CD4-positive, alpha-beta memory T cell (primary cell): ENCODE data around the gene CHN1. TPM values are rescaled to one million over a fixed set of nuclear protein-coding genes. Genes with fewer than 3 reads are reported as not detected.

Source experiments
- CTCF ChIA-PET: fragments of 350-600 bp; sonication (Branson Sonifier 250); formaldehyde crosslinking; loops from one replicate; lab custom pipeline; 2021; ENCODE audit warnings: inconsistent platforms; ENCODE audit not compliant: partially characterized antibody; lab: Charles Lee
- POLR2A ChIA-PET: fragments of 350-600 bp; sonication (Branson Sonifier 250); formaldehyde crosslinking; loops from one replicate; lab custom pipeline; 2021; ENCODE audit not compliant: partially characterized antibody; lab: Charles Lee
- DNase-seq, 5 donors: peaks; one replicate each; pipeline versions ENCODE4 v3.0.0 to v3.0.0-alpha.2; 2020 to 2022; ENCODE audit warnings: mixed read lengths in 1 of 5
- H3K27ac ChIP-seq: one replicate; pipeline ENCODE4 v1.7.0; 2013; ENCODE audit warnings: low read depth, low read length
- H3K27me3 ChIP-seq: 2 replicates; pipeline ENCODE4 v1.7.0; 2013; ENCODE audit warnings: mild to moderate bottlenecking, low read length, moderate library complexity; ENCODE audit not compliant: insufficient read depth
- H3K36me3 ChIP-seq: 2 replicates; pipeline ENCODE4 v1.7.0; 2013; ENCODE audit warnings: mild to moderate bottlenecking, low read length, moderate library complexity; ENCODE audit not compliant: insufficient read depth
- H3K4me1 ChIP-seq: 2 replicates; pipeline ENCODE4 v1.7.0; 2013; ENCODE audit warnings: mild to moderate bottlenecking, low read length, moderate library complexity; ENCODE audit not compliant: insufficient read depth
- H3K4me3 ChIP-seq, 2 donors: one replicate each; pipeline ENCODE4 v1.7.0; 2013; ENCODE audit warnings: low read length in 2 of 2, mild to moderate bottlenecking in 1 of 2
- H3K9me3 ChIP-seq, 2 donors: one replicate each; pipeline ENCODE4 v1.7.0; 2013; ENCODE audit warnings: low read length in 2 of 2, control low read depth in 1 of 2; ENCODE audit not compliant: control insufficient read depth in 1 of 2
- H3K27ac Mint-ChIP-seq, 7 donors: one replicate each; pipeline ENCODE4 v1.8.0; 2020 to 2021; ENCODE audit warnings: mixed read lengths in 7 of 7, mild to moderate bottlenecking in 6 of 7, inconsistent platforms in 3 of 7, moderate library complexity in 3 of 7
- H3K27me3 Mint-ChIP-seq, 2 donors: one replicate each; pipeline ENCODE4 v1.8.0; 2020 to 2021; ENCODE audit warnings: mixed read lengths in 2 of 2
- H3K36me3 Mint-ChIP-seq, 2 donors: one replicate each; pipeline ENCODE4 v1.8.0; 2020 to 2021; ENCODE audit warnings: mixed read lengths in 2 of 2, inconsistent platforms in 1 of 2, mild to moderate bottlenecking in 1 of 2
- H3K4me1 Mint-ChIP-seq, 4 donors: one replicate each; pipeline ENCODE4 v1.8.0; 2020 to 2021; ENCODE audit warnings: mixed read lengths in 4 of 4, mild to moderate bottlenecking in 1 of 4
- H3K4me3 Mint-ChIP-seq, 8 donors: one replicate each; pipeline ENCODE4 v1.8.0; 2020 to 2021; ENCODE audit warnings: mixed read lengths in 8 of 8, mild to moderate bottlenecking in 7 of 8, moderate library complexity in 6 of 8, inconsistent platforms in 3 of 8
- H3K9me3 Mint-ChIP-seq, 8 donors: one replicate each; pipeline ENCODE4 v1.8.0; 2020 to 2021; ENCODE audit warnings: mixed read lengths in 8 of 8, mild to moderate bottlenecking in 5 of 8, inconsistent platforms in 3 of 8, moderate library complexity in 1 of 8
- intact Hi-C: fragments of 100-400 bp; cut with micrococcal nuclease; formaldehyde crosslinking; loops from one replicate; pipeline ENCODE4 v1.15.1; 2023
- polyA plus RNA-seq, 2 donors: library from polyadenylated mRNA; unstranded; fragments of 300-500 nt; fragmentation: Illumina TruSeq; gene quantifications; one replicate each; pipeline ENCODE4 v1.2.3, GENCODE V29; 2021
- total RNA-seq, 2 experiments: library from RNA; stranded (reverse); gene quantifications; one replicate each; pipeline ENCODE4 v1.2.3, GENCODE V29; 2021

The CHN1 gene
- total and polyA plus RNA-seq, 4 experiments from 2014 or later: 3.4 to 15.3 (median 8.9) TPM

DNA sequence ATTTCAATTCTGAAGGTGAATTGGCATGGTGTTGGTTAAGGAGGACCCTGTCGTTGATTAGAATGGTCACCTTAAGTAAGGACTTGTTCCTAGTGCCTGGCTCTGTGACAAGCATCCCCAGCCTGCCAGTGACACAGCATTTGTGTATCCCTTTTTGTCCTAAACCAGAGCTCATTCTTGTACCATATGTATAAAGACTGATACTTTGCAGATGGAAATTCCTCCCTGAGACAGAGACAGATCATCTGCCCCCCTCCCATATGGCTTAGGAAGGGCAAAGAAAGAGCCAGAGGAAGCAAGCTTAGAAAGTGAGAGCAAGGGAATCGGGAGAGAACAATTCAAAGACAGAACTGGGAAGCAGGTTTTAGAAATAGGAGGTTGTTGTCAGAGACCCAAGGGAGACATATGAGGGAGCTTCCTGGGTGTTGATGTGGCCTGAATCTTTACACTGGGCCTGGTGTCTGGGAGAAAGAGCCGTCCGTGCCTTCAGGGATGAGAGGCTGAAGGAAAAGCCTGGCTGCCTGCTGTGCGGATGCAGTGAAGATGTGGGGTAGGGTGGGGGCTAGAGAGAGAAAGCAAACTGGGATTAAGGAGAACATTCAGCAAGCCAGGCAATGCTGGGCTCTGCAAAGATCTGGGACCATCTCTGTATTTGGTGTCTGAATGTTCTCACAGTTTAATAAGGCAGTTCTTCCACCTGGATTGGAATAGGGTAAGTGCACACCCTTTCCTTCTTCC, 227.7 kb downstream of the CHN1 start:
- Mint-ChIP-seq H3K27me3 (no peaks in the 10 kb centered on the region), H3K4me3 (peak overlapping the region in 6 of 8 donors; percentile 29 to 84 (median 58)), H3K36me3 (no peaks in the 10 kb centered on the region), H3K27ac (peak overlapping the region; percentile 91 to 99 (median 98)), H3K9me3 (no peaks in the 10 kb centered on the region), H3K4me1 (peaks cover 34 to 60% (median 47%) of the 10 kb centered on the region in 4 donors)
- H3K27ac ChIP-seq: peak overlapping the region; percentile 57
- H3K4me1 ChIP-seq: peaks cover 50% of the 10 kb centered on the region
- DNase-seq: no peak
- no peaks in the 10 kb centered on the region for H3K36me3 ChIP-seq
- ChIA-PET CTCF (interaction anchor here (1.0 to 2.0 kb wide), 3 partner anchors 26 to 80 kb away, joined by 3 to 8 read pairs (median 3); no protein-coding TSS in a partner anchor), POLR2A (interaction anchor here (0.9 to 2.0 kb wide), 4 partner anchors 11 to 80 kb away, joined by 3 to 7 read pairs (median 4); no protein-coding TSS in a partner anchor)
- H3K27me3 ChIP-seq: no peaks in the 10 kb centered on the region
- no peak overlapping the region for H3K4me3 ChIP-seq
- intact Hi-C loops: loop anchor here (1.0 to 10.0 kb wide), 2 partner anchors 28 to 387 kb away; partner anchors contain the start of gene ATF2
- H3K9me3 ChIP-seq: no peaks in the 10 kb centered on the region

GRCh38 chr2:174776675-174777074, 228.5 kb downstream of the CHN1 start:
- H3K27ac Mint-ChIP-seq: peak overlapping the region in 6 of 7 donors; percentile 42 to 99 (median 98)
- H3K36me3 ChIP-seq: no peaks in the 10 kb centered on the region
- no peaks in the 10 kb centered on the region for H3K27me3 ChIP-seq
- peaks cover 33 to 60% (median 47%) of the 10 kb centered on the region in 4 donors for H3K4me1 Mint-ChIP-seq
- H3K9me3 ChIP-seq: no peaks in the 10 kb centered on the region
- H3K4me3 ChIP-seq: no peak overlapping the region
- H3K4me1 ChIP-seq: peaks cover 50% of the 10 kb centered on the region
- H3K4me3 Mint-ChIP-seq: no peak overlapping the region
- H3K27me3 Mint-ChIP-seq: no peaks in the 10 kb centered on the region
- intact Hi-C loops: loop anchor here (10.0 kb wide), 1 partner anchor 388 kb away; the partner anchor contains the start of gene ATF2
- ChIA-PET POLR2A (interaction anchor here (1.2 to 2.0 kb wide), 3 partner anchors 12 to 80 kb away, joined by 4 to 7 read pairs (median 4); no protein-coding TSS in a partner anchor), CTCF (interaction anchor here (2.0 to 7.9 kb wide), 4 partner anchors 27 to 215 kb away, joined by 8 to 70 read pairs (median 13); no protein-coding TSS in a partner anchor)
- no peak for DNase-seq
- no peaks in the 10 kb centered on the region for H3K9me3 Mint-ChIP-seq
- no peak overlapping the region for H3K27ac ChIP-seq
- no peaks in the 10 kb centered on the region for H3K36me3 Mint-ChIP-seq

DNA sequence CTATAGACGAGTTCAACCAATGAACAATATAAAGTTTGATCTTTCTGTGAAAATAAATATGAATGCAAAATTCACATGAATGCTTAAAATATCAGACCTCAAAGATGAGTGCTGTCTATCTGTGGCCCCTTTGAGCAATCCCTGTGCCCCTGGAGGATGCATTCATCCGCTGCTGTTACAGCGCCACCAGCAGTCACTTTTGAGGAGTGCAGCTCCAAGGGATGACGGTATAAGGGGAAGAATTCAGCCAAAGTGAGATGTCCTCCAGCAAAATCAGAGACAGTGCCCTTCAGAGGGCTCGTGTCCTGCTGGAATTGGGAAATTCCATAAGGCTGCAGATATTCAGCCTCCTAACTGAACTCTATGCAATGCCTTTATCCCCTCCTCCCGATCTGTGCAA, 229.0 kb downstream of the CHN1 start:
- H3K36me3 Mint-ChIP-seq: no peaks in the 10 kb centered on the region
- POLR2A ChIA-PET: interaction anchor here (1.2 to 2.0 kb wide), 2 partner anchors 13 to 79 kb away, joined by 4 to 7 read pairs; no protein-coding TSS in a partner anchor
- H3K27me3 Mint-ChIP-seq: no peaks in the 10 kb centered on the region
- Histone ChIP-seq H3K27ac (no peak overlapping the region), H3K27me3 (no peaks in the 10 kb centered on the region), H3K9me3 (no peaks in the 10 kb centered on the region), H3K4me3 (no peak overlapping the region), H3K4me1 (peaks cover 50% of the 10 kb centered on the region), H3K36me3 (no peaks in the 10 kb centered on the region)
- DNase-seq: no peak
- H3K4me3 Mint-ChIP-seq: peak overlapping the region in 1 of 8 donors; percentile 2
- H3K27ac Mint-ChIP-seq: peak overlapping the region in 5 of 7 donors; percentile 93 to 99 (median 98)
- no peaks in the 10 kb centered on the region for H3K9me3 Mint-ChIP-seq
- H3K4me1 Mint-ChIP-seq: peaks cover 33 to 60% (median 47%) of the 10 kb centered on the region in 4 donors
- CTCF ChIA-PET: interaction anchor here (1.2 to 7.9 kb wide), 5 partner anchors 13 to 215 kb away, joined by 3 to 70 read pairs (median 13); no protein-coding TSS in a partner anchor
- intact Hi-C loops: loop anchor here (10.0 kb wide), 1 partner anchor 389 kb away; the partner anchor contains the start of gene ATF2

DNA sequence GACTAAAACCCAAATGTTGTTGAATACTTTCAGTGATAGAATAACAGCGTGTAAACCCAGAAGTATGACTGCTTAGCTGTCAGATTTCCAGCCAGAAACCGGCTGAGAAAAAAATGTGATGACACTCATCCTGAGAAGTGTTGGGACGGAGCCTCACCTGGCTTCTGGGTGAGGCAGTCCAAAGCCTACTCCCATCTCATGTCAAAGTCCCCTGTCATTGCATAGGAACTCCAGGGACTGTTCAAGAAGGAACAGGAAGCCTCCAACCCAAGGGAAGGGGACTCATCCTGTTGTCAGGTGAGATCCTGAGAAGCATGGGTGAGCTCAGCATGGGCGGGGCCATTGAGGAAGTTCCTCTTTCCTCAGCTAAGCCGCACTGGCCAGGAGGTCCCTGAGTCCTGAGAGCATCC, 229.6 kb downstream of the CHN1 start:
- intact Hi-C loops: loop anchor here (10.0 kb wide), 1 partner anchor 389 kb away; the partner anchor contains the start of gene ATF2
- H3K27ac Mint-ChIP-seq: peak overlapping the region in 6 of 7 donors; percentile 19 to 99 (median 78)
- POLR2A ChIA-PET: interaction anchor here (0.8 to 2.0 kb wide), 2 partner anchors 12 to 13 kb away, joined by 3 to 7 read pairs; no protein-coding TSS in a partner anchor
- Histone ChIP-seq H3K27me3 (no peaks in the 10 kb centered on the region), H3K36me3 (no peaks in the 10 kb centered on the region), H3K9me3 (no peaks in the 10 kb centered on the region), H3K27ac (no peak overlapping the region), H3K4me1 (peaks cover 50% of the 10 kb centered on the region), H3K4me3 (no peak overlapping the region)
- CTCF ChIA-PET: interaction anchor here (0.9 to 7.9 kb wide), 11 partner anchors 9 to 216 kb away, joined by 3 to 70 read pairs (median 5); partner anchors contain the start of gene CHRNA1
- no peak overlapping the region for H3K4me3 Mint-ChIP-seq
- H3K36me3 Mint-ChIP-seq: no peaks in the 10 kb centered on the region
- H3K27me3 Mint-ChIP-seq: no peaks in the 10 kb centered on the region
- peaks cover 35 to 59% (median 45%) of the 10 kb centered on the region in 4 donors for H3K4me1 Mint-ChIP-seq
- DNase-seq: no peak
- no peaks in the 10 kb centered on the region for H3K9me3 Mint-ChIP-seq

DNA sequence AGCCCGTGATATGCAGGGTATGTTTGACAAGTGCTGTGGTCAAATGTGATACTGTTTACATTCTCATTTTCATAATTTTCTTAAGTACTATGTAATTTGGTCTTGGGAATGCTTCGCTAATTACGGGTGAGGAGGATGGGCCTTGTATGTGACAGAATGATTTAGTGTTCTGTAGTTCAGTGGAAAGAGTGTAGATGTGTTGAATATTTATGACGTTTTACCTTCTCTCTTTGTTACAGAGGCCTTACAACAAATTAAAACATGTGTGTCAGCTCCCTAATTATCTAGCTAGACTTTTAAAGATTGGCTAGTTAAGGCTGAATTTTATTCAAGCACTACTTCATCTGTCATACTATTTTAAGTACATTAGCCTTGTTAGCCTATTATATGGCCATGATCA, 230.3 kb downstream of the CHN1 start:
- no peak for DNase-seq
- Histone ChIP-seq H3K36me3 (no peaks in the 10 kb centered on the region), H3K27ac (no peak overlapping the region), H3K4me1 (peaks cover 43% of the 10 kb centered on the region), H3K9me3 (no peaks in the 10 kb centered on the region), H3K27me3 (no peaks in the 10 kb centered on the region), H3K4me3 (no peak overlapping the region)
- intact Hi-C loops: loop anchor here (10.0 kb wide), 1 partner anchor 390 kb away; the partner anchor contains the start of gene ATF2
- ChIA-PET CTCF (interaction anchor here (0.9 to 7.9 kb wide), 11 partner anchors 9 to 216 kb away, joined by 3 to 70 read pairs (median 5); partner anchors contain the start of gene CHRNA1), POLR2A (no interaction called here)
- peak overlapping the region in 6 of 7 donors; percentile 33 to 71 (median 46) for H3K27ac Mint-ChIP-seq
- no peaks in the 10 kb centered on the region for H3K27me3 Mint-ChIP-seq
- no peak overlapping the region for H3K4me3 Mint-ChIP-seq
- peaks cover 35 to 52% (median 39%) of the 10 kb centered on the region in 4 donors for H3K4me1 Mint-ChIP-seq
- H3K36me3 Mint-ChIP-seq: no peaks in the 10 kb centered on the region
- H3K9me3 Mint-ChIP-seq: no peaks in the 10 kb centered on the region

- H3K4me1 Mint-ChIP-seq: peaks cover 21 to 36% (median 25%) of the 10 kb centered on the region in 4 donors
- Histone ChIP-seq H3K36me3 (no peaks in the 10 kb centered on the region), H3K27me3 (no peaks in the 10 kb centered on the region), H3K27ac (no peak overlapping the region), H3K9me3 (no peaks in the 10 kb centered on the region), H3K4me3 (no peak overlapping the region), H3K4me1 (peaks cover 26% of the 10 kb centered on the region)
- DNase-seq: no peak
- intact Hi-C loops: loop anchor here (10.0 kb wide), 1 partner anchor 392 kb away; the partner anchor contains the start of gene ATF2
- peak overlapping the region in 4 of 7 donors; percentile 3 to 59 (median 22) for H3K27ac Mint-ChIP-seq
- no peak overlapping the region for H3K4me3 Mint-ChIP-seq
- no peaks in the 10 kb centered on the region for H3K36me3 Mint-ChIP-seq
- peaks cover 0 to 2% (median 0%) of the 10 kb centered on the region in 8 donors for H3K9me3 Mint-ChIP-seq
- H3K27me3 Mint-ChIP-seq: no peaks in the 10 kb centered on the region
- ChIA-PET CTCF (interaction anchor here (1.0 to 7.9 kb wide), 6 partner anchors 10 to 218 kb away, joined by 3 to 70 read pairs (median 18); no protein-coding TSS in a partner anchor), POLR2A (no interaction called here)
Observed at GRCh38 chr2:174773215-174773614, 232.0 kb downstream of the CHN1 start.
